K562 (cell line): ENCODE measurements around the gene PTTG1IP. TPM values are rescaled to one million over a fixed set of nuclear protein-coding genes. Genes with fewer than 3 reads are reported as not detected.
A peak's percentile ranks its signal among the peaks of the same experiment; 100 is the strongest.

ENCODE experiments used
- CBFA2T2 ChIP-seq: fragments of 450-650 bp; conservative IDR thresholded peaks from 2 replicates; pipeline ENCODE4 v1.6.1; 2017; ENCODE audit warnings: mild to moderate bottlenecking
- CEBPB ChIP-seq: fragments of 450-650 bp; IDR thresholded peaks from 2 replicates; pipeline ENCODE4 v1.6.1; 2016; ENCODE audit warnings: missing genetic modification characterization, missing compliant biosample characterization
- ELF4 ChIP-seq: fragments of 450-650 bp; formaldehyde crosslinking; IDR thresholded peaks from 2 replicates; pipeline ENCODE4 v1.4.0; 2022; ENCODE audit warnings: missing genetic modification characterization
- EP300 ChIP-seq: IDR thresholded peaks from 2 replicates; pipeline ENCODE4 v1.6.1; 2012; ENCODE audit warnings: low read length, improper control_type of control experiment
- FIP1L1 ChIP-seq: fragments of 200-400 bp; formaldehyde crosslinking; IDR thresholded peaks from 2 replicates; pipeline ENCODE4 v1.6.1; 2018; ENCODE audit warnings: mild to moderate bottlenecking, low read depth, low read length; ENCODE audit not compliant: poor library complexity, severe bottlenecking
- HSF4 ChIP-seq: fragments of 250-450 bp; sonication (Bioruptor Pico); IDR thresholded peaks from 2 replicates; pipeline ENCODE4 v2.1.2; 2022; ENCODE audit warnings: mild to moderate bottlenecking, moderate library complexity, borderline replicate concordance
- KAT7 ChIP-seq: sonication (generic); formaldehyde crosslinking; IDR thresholded peaks from 2 replicates; pipeline ENCODE4 v1.8.0; 2022; ENCODE audit warnings: missing genetic modification reagents, mild to moderate bottlenecking, borderline replicate concordance
- KAT8 ChIP-seq: fragments of 450-650 bp; IDR thresholded peaks from 2 replicates; pipeline ENCODE4 v1.6.1; 2016; ENCODE audit warnings: low read depth, mild to moderate bottlenecking
- NFIX ChIP-seq: fragments of 250-450 bp; sonication (Bioruptor Pico); IDR thresholded peaks from 2 replicates; pipeline ENCODE4 v1.4.0; 2020; ENCODE audit warnings: low read depth, mild to moderate bottlenecking, moderate library complexity
- NONO ChIP-seq, 2 experiments: fragments of 200-400 bp in 1 of 2; fragments of 450-650 bp in 1 of 2; formaldehyde crosslinking in 1 of 2; IDR thresholded peaks; 2 replicates each; pipeline ENCODE4 v1.6.1; 2017; ENCODE audit warnings: low read depth in 2 of 2, mild to moderate bottlenecking in 2 of 2, moderate library complexity in 2 of 2, low read length in 1 of 2
- PTTG1 ChIP-seq: fragments of 450-650 bp; IDR thresholded peaks from 2 replicates; pipeline ENCODE4 v1.6.1; 2016; ENCODE audit warnings: low read depth, mild to moderate bottlenecking, missing genetic modification characterization, missing compliant biosample characterization
- SMARCB1 ChIP-seq: IDR thresholded peaks from 2 replicates; pipeline ENCODE4 v1.6.1; 2011; ENCODE audit warnings: improper control_type of control experiment, low read depth; ENCODE audit not compliant: insufficient read length
- SMARCE1 ChIP-seq: fragments of 450-650 bp; IDR thresholded peaks from 2 replicates; pipeline ENCODE4 v1.7.1; 2016; ENCODE audit warnings: mild to moderate bottlenecking
- SRF ChIP-seq, 2 experiments: fragments of 250-450, 450-650 bp in 1 of 2; sonication (Bioruptor Pico) in 1 of 2; sonication (generic) in 1 of 2; formaldehyde crosslinking; IDR thresholded peaks; 2 replicates each; pipeline versions ENCODE4 v1.5.0 to v1.5.1; 2020 to 2022; ENCODE audit warnings: mild to moderate bottlenecking in 1 of 2, missing genetic modification reagents in 1 of 2
- TAF9B ChIP-seq: fragments of 450-650 bp; IDR thresholded peaks from 2 replicates; pipeline ENCODE4 v1.6.1; 2018; ENCODE audit warnings: mild to moderate bottlenecking; ENCODE audit not compliant: partially characterized antibody
- TBL1XR1 ChIP-seq, 2 experiments: IDR thresholded peaks; 2 replicates each; pipeline ENCODE4 v1.6.1; 2012; ENCODE audit warnings: improper control_type of control experiment in 2 of 2, low read length in 2 of 2, mild to moderate bottlenecking in 1 of 2
- XRCC4 ChIP-seq: IDR thresholded peaks from one replicate; pipeline ENCODE4 v1.6.1; 2011; ENCODE audit not compliant: insufficient read depth, insufficient read length; ENCODE audit errors: extremely low read depth
- ZNF175 ChIP-seq: fragments of 200-800 bp; sonication (Bioruptor generic); IDR thresholded peaks from 2 replicates; pipeline ENCODE4 v1.6.1; 2016; ENCODE audit warnings: low read depth, mild to moderate bottlenecking, missing genetic modification characterization, missing compliant biosample characterization
- ZNF354B ChIP-seq: fragments of 250-450 bp; sonication (Bioruptor Pico); IDR thresholded peaks from 2 replicates; pipeline ENCODE4 v1.4.0; 2020
- ZNF57 ChIP-seq: fragments of 450-650 bp; formaldehyde crosslinking; IDR thresholded peaks from 2 replicates; pipeline ENCODE4 v1.4.0; 2020; ENCODE audit warnings: mild to moderate bottlenecking, moderate library complexity
- polyA plus RNA-seq, 8 experiments: library from polyadenylated mRNA; depleted of rRNA in 4 of 8; stranded (reverse) in 5 of 8; unstranded in 3 of 8; fragments of >200 nt; fragmentation: Nextera tagmentation in 2 of 8; fragmentation: Illumina TruSeq in 1 of 8; extraction: Ambion mirVana in 2 of 8; extraction: Trizol in 1 of 8; gene quantifications; 2 replicates each; pipeline versions ENCODE4 v1.2.1 to v1.2.3, GENCODE V29; 2011 to 2014; ENCODE audit warnings: inconsistent platforms in 1 of 8, missing spikeins in 1 of 8
- total RNA-seq, 7 experiments: library from RNA; depleted of rRNA in 6 of 7; stranded (reverse); fragments of >200 nt in 6 of 7; fragmentation: Illumina TruSeq in 2 of 7; extraction: Trizol in 2 of 7; gene quantifications; 2 replicates each; pipeline versions ENCODE4 v1.2.1 to v1.2.3, GENCODE V29; 2011 to 2021; ENCODE audit warnings: low replicate concordance in 1 of 7
- TF ChIP-seq, protein P1 (sequence below), 2 experiments: fragments of 450-650 bp in 1 of 2; sonication (generic) in 1 of 2; formaldehyde crosslinking; conservative IDR thresholded peaks; 2 replicates each; pipeline versions ENCODE4 v1.4.0 to v1.8.1; 2020 to 2022; ENCODE audit warnings: mild to moderate bottlenecking in 1 of 2, missing genetic modification reagents in 1 of 2
- TF ChIP-seq, protein P2 (sequence below): fragments of 450-650 bp; IDR thresholded peaks from 2 replicates; pipeline ENCODE4 v1.6.1; 2016; ENCODE audit warnings: mild to moderate bottlenecking
- TF ChIP-seq, protein P3 (sequence below), 2 experiments: IDR thresholded peaks in 1 of 2; conservative IDR thresholded peaks in 1 of 2; 2 replicates each; pipeline ENCODE4 v1.6.1; 2016; ENCODE audit warnings: low read depth in 2 of 2, mild to moderate bottlenecking in 1 of 2, missing compliant biosample characterization in 1 of 2, missing genetic modification characterization in 1 of 2, moderate library complexity in 1 of 2

The PTTG1IP gene
- total and polyA plus RNA-seq, 9 of the 15 experiments (the other 6 are each of a cell fraction or from before 2014, with no cell fraction given): 5.0 to 99.3 (median 82.4) TPM

DNA sequence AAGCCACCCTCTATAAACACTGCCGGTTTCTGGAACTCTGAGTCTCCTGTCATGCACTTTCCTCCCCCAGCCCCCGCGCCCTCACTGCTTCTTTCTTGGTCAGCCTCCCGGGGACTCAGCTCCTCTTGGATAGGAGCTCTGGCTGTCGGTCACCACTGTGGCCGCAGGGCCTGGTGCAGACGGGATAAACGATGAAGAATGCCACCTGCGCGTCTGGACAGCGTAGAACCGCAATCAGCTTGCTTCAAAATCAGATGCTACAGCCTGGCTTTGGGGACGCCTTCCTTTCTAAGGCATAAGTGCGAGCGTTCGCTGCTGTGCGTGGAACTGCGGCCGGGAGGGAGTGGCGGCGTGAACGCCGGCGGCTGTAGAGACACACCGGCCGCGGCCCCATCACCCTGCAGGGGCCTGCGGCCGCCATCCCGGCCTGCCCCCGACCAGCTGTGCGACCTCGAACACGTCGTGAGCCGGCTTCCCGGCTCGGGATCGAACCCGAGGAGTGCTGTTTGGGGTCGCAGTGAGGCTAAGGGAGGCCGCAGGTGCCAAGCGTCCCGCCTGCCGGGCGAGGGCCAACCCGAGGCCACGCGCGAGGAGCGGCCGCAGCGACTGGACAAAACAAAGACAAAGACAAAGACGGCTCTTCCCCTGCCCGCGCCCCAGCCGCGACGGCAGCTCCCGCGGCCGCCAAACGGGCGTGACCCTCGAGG is 688 bp downstream of the PTTG1IP start (continued):
- TF ChIP-seq PTTG1 (tag) (no peak), XRCC4 (no peak), EP300 (no peak), SMARCE1 (0 out of 2 replicates have a peak, but pooled peaks have one; percentile 40), FIP1L1 (peak; percentile 42), ZNF354B (CRISPR knock-in tag) (no peak), HSF4 (no peak), ZNF175 (CRISPR knock-in tag) (no peak), ELF4 (CRISPR knock-in tag) (no peak), TBL1XR1 (IDR thresholded peaks at IDR 0.05; ENCODE audit: low read length in 2 of 2) (no peak), SRF (CRISPR knock-in tag; IDR thresholded peaks at IDR 0.05) (no peak), KAT7 (peak; percentile 63; the same call in 1 of the 2 replicates), CEBPB (tag) (no peak; the same call in 1 of the 2 replicates), KAT8 (no peak), CBFA2T2 (no peak), ZNF57 (no peak), NONO (IDR thresholded peaks at IDR 0.05; ENCODE audit: low read depth in 2 of 2, low read length in 1 of 2) (no peak), SMARCB1 (no peak), TAF9B (no peak), NFIX (CRISPR knock-in tag) (no peak)
- TF ChIP-seq, protein P1, sequence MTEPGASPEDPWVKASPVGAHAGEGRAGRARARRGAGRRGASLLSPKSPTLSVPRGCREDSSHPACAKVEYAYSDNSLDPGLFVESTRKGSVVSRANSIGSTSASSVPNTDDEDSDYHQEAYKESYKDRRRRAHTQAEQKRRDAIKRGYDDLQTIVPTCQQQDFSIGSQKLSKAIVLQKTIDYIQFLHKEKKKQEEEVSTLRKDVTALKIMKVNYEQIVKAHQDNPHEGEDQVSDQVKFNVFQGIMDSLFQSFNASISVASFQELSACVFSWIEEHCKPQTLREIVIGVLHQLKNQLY (CRISPR knock-in tag; conservative IDR thresholded peaks at IDR 0.05): no peak
- TF ChIP-seq, protein P2, sequence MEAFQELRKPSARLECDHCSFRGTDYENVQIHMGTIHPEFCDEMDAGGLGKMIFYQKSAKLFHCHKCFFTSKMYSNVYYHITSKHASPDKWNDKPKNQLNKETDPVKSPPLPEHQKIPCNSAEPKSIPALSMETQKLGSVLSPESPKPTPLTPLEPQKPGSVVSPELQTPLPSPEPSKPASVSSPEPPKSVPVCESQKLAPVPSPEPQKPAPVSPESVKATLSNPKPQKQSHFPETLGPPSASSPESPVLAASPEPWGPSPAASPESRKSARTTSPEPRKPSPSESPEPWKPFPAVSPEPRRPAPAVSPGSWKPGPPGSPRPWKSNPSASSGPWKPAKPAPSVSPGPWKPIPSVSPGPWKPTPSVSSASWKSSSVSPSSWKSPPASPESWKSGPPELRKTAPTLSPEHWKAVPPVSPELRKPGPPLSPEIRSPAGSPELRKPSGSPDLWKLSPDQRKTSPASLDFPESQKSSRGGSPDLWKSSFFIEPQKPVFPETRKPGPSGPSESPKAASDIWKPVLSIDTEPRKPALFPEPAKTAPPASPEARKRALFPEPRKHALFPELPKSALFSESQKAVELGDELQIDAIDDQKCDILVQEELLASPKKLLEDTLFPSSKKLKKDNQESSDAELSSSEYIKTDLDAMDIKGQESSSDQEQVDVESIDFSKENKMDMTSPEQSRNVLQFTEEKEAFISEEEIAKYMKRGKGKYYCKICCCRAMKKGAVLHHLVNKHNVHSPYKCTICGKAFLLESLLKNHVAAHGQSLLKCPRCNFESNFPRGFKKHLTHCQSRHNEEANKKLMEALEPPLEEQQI: no peak
- TF ChIP-seq, protein P3, sequence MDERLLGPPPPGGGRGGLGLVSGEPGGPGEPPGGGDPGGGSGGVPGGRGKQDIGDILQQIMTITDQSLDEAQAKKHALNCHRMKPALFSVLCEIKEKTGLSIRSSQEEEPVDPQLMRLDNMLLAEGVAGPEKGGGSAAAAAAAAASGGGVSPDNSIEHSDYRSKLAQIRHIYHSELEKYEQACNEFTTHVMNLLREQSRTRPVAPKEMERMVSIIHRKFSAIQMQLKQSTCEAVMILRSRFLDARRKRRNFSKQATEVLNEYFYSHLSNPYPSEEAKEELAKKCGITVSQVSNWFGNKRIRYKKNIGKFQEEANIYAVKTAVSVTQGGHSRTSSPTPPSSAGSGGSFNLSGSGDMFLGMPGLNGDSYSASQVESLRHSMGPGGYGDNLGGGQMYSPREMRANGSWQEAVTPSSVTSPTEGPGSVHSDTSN (CRISPR knock-in tag; IDR thresholded peaks at IDR 0.05; ENCODE audit: low read depth): no peak
- TF ChIP-seq, protein P3 (tag; conservative IDR thresholded peaks at IDR 0.05; ENCODE audit: low read depth): peak; percentile 43; the same call in 1 of the 2 replicates
